Liver (tissue), 2 donors: ENCODE results near the gene ERI3.

Experiments used
- CTCF ChIP-seq: fragments of 150-350 bp; IDR thresholded peaks from 2 replicates; pipeline ENCODE4 v1.5.1; 2017; ENCODE audit warnings: improper control_type of control experiment, low read depth, low read length; ENCODE audit not compliant: missing input control
- FOXA1 ChIP-seq: IDR thresholded peaks from 2 replicates; pipeline ENCODE4 v1.6.1; 2016; ENCODE audit warnings: antibody characterized with exemption
- MAX ChIP-seq: IDR thresholded peaks from 2 replicates; pipeline ENCODE4 v1.6.1; 2016; ENCODE audit warnings: antibody characterized with exemption
- donor health status: healthy.

- no peak for TF ChIP-seq FOXA1
- no peak for TF ChIP-seq MAX
- peak; percentile 84 for TF ChIP-seq CTCF
Measured at GRCh38 chr1:44318097-44319088, 36.7 kb downstream of the ERI3 start.
